GM18873 (cell line): Measurements from ENCODE around the gene SLC25A47.
"Not testable (repeated sequence)": the region's sequence is repeated elsewhere in the genome, so short reads cannot be mapped to it uniquely, and the experiment has no call there.

Experiments
- ATAC-seq: cut with Tn5 transposase; IDR thresholded peaks from one replicate; pipeline ENCODE4 v1.9.1; 2021; ENCODE audit warnings: mild to moderate bottlenecking, moderate library complexity, moderate number of reproducible peaks; ENCODE audit not compliant: unreplicated experiment, low FRiP score

Gene SLC25A47

DNA sequence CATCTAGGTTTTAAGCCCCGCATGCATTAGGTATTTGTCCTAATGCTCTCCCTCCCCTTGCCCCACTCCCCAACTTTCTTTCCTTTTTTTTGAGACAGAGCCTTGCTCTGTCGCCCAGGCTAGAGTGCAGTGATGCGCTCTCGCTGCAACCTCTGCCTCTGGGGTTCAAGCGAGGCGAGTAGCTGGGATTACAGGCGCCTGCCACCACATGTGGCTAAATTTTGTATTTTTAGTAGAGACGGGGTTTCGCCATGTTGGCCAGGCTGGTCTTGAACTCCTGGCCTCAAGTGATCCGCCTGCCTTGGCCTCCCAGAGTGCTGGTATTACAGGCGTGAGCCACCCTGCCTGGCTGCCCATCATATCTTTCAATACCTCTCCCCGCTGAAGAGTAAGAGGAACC, 19.7 kb downstream of the SLC25A47 start:
- ATAC-seq, result not testable (repeated sequence)

DNA sequence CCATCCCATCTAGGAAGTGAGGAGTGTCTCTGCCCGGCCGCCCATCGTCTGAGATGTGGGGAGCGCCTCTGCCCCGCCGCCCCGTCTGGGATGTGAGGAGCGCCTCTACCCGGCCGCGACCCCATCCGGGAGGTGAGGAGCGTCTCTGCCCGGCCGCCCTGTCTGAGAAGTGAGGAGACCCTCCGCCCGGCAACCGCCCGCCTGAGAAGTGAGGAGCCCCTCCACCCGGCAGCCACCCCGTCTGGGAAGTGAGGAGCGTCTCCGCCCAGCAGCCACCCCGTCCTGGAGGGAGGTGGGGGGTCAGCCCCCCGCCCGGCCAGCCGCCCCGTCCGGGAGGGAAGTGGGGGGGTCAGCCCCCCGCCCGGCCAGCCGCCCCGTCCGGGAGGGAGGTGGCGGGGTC, 21.5 kb downstream of the SLC25A47 start:
- ATAC-seq, result not testable (repeated sequence)

DNA sequence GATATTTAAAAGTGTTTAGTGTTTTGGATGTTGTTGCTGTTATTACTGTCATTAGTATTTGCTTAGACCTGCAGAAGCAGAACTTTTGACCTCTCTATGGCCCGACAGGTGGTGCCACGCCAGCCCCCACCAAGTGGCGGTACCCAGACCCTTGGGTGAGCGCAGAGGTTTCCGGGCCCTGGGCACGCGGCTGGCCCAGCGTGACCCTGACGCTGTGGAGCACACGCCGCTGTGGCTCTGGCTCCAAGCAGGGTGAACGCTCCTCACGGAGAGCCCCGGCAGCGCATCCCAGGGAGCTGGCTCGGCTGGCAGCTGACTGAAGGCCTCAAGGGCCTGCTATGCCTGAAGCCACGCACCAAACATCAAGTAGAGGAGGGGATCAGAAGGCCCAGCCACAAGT, 22.6 kb downstream of the SLC25A47 start:
- ATAC-seq, result no peak

DNA sequence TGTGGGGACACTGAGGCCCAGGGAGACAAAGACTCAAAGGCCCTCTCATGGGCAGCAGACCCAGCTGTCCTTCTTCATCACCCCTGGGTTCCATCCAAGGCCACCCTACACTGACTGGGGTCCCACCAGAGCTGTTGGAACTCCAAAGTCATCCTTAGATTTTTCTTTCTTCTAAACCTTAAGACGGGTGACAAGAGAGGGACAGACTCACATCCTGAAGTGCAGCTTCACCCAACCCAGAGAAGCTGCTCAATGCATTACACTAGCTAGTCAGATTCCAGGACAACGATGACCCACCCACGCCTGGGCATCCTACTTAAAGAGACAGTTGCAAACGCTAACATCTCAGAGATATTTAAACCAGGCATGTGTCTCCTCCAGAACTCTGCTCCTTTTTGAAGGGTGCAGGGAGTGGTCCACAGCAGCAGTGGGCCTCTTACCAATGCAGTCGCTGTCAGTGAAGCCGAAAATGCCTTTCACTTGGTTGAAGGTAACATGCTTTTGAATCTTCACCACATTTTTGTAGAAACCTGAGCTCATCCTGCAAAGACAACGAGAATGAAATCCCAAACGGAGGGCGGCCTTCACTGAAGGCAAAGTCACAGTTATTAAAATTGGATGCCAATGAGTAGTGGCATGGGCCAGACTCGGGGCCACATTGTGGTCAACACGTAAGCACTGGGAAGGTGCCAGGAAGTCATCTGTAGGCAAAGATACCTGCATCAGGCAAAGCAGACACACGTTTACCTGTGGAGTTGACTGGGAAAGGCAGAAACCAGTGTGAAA, 23.4 kb downstream of the SLC25A47 start:
- no peak for ATAC-seq

DNA sequence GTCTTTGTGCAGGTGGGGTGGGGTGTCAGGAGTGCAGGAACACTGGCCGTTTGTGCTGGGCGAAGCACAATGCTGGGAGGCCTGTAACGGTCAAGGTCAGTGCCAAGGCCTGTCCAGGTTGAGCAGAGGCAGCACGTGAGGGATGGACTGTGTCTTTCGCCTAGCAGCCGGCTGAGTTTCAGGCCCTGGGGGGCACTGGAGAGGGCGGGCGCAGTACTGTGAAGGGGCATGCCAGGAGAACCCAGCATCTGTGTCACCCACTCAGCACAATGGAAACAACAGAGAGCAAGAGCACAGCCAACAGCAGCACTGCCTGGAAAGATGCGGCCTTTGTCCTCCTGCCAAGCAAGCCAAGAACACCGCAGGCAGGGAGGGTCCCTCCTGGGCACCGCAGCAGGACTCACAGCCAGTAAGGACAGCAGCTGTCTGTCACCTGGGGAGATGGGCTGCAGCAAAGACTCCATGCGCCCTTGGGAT, 25.2 kb downstream of the SLC25A47 start:
- ATAC-seq, result no peak

DNA sequence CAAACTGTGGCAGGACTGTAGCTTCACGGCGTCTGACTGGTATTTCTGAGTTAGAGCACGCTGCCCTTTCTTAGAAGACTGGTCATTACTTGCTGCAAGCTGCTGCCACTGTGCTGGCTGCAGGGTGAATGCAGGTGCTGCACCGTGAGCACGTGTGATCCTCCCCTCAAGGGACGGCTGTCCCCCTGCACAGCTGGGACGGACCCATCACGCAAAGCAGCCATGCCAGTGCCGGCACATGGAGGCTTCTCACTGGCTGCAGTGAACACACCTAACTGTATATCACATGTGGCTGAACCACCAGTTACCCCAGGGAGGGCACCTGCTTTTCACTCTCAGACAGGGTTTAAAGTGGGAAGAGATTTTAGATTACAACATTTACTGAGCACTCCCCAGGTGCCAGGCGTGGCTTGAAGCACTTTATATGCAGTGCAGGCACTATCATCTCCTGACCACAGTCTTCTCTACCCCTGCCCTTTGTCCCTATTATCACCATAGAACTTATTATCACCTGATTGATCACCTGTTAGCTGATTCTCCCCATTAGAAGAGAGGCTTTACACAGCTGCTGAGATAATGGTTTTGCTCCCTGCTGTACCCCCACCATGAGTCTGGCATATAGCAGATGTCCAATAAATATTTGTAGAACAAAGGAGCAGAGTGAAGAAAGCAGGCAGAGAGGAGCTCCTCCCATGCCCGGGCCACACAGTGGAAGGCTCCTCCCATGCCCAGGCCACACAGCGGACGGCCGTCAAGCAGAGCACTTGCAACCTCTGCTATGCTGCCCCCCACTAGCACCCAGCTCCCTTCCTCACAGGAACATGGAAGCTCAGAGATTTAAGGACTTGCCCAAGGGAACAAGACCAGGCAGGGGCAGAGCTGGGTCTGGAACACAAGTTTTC, 25.9 kb downstream of the SLC25A47 start:
- ATAC-seq, result no peak

DNA sequence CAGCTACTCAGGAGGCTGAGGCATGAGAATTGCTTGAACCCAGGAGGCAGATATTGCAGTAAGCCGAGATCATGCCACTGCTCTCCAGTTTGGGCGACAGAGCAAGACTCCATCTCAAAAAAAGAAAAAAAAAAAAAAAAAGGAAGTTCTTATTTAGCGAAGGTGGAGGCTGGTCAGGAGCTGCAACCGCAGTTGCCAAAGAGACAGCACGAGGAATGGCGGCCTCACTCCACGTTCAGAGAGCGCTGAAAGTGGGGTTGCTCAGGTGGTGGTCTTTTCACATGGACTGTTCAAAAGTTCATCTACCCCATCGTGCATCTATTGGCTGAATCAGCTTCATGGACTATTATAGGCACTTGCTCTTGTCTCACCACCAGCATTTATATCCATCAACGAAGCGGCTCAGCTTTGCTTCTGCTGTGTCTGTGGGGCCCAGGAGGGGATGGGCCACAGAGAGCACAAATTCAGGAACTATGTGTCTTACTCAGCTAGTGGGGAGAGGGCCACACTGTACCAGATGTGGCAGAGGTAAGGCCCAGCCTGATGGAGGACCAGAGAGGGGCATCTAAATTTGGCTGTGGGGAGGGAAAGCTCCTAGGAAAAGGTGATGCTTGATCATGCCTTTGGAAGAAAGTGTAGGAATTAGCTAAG, 27.3 kb downstream of the SLC25A47 start:
- ATAC-seq, result no peak

DNA sequence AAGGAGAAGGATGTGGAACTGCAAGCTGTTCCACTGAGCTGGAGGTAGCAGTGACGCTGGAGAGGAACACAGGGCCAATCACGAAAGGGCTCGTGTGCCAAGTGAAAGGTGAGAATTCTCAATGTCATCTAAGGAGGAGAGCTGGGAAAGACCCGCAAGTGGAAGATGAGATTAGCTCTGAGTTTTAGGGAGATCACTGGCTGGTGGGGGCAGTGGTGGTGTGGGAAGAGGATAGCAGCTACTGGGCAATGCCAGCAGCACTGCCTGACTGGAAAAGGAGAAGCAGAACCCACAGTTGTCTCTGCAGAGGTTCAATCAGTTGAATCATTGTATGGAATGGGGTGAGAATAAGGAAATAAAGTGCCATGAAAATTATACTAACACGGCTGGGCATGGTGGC, 27.8 kb downstream of the SLC25A47 start:
- ATAC-seq, result no peak

DNA sequence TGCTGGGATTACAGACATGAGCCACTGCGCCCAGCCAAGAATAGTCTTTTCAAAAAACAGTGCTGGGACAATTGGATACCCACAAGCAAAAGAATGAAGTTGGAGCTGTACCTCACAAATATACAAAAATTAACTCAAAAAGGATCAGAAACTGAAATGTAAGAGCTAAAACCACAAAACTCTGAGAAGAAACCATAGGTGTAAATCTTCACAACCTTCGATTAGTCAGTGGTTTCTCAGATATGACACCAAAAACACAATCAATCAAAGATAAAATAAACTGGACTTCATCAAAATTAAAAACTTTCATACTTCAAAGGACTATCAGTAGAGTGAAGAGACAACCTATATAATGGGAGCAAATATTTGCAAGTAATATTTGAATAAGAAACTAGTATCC, 35.3 kb downstream of the SLC25A47 start:
- ATAC-seq, result no peak

DNA sequence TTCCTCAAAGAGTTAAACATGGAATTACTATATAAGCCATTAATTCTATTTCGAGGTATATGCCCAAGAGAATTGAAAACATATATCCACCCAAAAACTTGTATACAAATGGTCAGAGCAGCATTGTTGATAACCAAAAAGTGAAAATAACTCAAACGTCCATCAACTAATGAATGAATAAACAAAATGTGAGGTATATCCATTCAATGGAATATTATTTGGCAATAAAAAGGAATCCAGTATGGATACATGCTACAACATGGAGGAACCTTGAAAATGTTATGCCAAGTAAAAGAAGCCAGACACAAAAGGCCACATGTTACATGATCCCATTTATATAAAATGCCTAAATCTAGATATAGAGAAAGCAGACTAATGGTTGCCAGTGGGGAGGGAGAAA, 36.0 kb downstream of the SLC25A47 start:
- ATAC-seq, result no peak

DNA sequence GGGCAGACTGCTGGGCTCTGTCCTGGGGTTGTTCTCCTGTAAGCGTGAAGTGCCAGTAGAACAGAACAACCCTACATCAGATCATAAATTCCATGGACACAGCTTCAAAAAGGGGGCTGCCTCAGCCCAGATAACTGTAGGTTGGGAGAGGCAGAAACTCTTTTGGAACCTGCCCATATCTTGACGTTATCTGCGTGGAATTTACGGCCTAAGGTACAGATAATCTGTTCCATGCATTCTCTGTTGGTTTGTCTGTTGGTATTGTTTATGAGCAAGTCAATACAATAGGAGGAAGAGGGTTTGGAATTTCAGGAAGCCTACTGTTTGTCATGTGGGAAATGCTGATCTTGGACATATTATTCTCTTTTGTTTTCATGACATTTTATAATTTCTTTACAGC, 36.7 kb downstream of the SLC25A47 start:
- ATAC-seq, result no peak

DNA sequence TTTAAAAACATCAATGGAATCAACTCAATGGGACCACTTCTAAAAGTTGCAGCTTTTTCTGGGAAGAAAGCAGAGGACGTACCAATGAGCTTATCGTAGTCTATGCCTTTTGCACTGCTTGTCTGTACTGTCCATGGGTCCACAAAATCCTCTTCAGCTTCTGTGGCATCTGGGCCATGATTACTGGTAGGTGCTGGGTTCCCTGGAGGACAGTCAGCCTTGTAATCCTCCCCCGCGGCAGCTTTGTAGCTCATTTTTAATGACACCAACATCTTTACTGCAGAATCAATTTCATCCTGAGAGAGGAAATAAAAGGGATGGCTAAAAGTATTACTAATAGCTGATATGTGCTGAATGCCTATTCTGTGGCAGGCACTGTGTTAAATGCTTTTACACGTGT, 38.5 kb downstream of the SLC25A47 start:
- ATAC-seq, result no peak

DNA sequence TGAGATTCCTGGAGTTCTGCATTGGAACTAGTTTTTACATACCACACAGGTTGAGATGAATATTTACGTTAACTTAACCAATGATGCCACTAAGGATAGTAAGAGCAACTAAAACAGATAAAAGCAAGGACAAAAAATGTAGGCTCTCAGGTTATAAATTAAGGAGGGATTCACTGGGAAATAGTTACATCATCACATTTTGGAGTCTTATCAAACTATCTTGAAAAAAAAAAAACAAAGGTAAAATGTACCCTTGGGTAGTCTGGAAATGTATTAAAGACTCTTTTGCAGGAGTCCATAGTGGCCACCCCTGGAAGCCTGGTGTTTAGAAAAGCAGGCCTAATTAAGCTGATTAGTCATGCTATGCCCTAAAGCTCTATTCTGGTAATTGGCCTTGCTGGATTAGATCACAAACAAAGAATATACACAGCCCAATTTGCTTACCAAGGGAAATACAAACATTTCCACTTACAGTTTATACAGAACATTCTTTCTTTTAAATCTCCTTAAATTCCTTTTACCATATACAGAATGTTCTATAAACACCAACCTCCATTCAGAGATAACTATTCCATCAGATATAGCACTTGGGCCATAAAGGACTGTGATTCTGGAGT, 39.3 kb downstream of the SLC25A47 start:
- ATAC-seq, result no peak

DNA sequence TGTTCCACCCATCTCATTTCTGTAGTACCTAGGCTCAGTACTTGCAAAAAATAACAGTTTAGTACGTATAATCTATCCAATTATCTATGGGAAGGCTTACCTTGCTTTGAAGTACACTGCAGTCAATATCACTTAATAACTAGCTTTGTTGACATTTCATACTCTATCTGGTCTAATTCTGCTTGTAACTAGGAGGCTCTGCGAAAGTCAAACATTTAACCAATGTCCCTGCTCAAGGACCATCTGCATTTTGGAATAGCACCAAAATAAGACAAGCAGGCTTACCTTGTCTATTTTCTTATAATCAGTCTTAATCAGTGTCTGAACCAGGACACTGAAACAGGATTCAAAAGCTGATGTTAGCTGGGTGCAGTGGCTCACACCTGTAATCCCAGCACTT, 39.9 kb downstream of the SLC25A47 start:
- ATAC-seq, result no peak

DNA sequence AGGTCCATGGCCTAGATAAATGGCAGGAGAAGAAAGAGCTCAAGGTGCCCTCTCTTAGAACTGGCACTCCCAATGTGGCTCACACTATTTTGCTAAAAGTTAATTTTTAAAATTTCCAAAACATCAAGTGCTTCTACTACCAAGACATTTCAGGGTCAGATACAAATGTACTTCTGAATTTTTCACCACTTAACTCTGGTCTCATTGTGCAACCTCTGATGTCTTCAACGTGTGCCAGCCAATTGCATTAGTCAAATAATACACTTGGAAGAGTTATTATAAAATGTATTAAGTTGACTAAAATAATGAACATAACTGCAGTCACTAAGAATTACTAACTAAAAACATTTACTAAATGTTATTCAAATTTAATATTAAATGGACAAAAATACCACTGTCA, 41.3 kb downstream of the SLC25A47 start:
- ATAC-seq, result no peak

DNA sequence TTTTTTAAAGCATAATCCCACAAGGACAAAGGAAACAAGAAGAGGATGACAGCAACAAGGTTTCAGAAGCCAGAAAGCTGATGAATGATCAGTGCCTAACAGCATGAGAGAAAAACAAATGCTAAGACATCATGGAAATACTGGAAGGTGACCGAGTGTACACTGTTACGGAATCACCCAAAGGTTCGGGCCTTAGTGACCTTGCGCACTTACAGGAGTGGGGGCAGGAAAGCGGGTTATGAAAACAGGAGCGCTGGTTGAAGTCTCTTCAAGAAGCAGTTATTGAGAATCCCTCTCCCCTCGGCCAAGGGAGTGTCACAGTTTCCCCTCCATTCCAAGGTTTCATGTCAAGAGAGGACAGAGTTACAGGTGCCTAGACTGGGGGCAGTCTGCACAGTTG, 42.6 kb downstream of the SLC25A47 start:
- no peak for ATAC-seq

DNA sequence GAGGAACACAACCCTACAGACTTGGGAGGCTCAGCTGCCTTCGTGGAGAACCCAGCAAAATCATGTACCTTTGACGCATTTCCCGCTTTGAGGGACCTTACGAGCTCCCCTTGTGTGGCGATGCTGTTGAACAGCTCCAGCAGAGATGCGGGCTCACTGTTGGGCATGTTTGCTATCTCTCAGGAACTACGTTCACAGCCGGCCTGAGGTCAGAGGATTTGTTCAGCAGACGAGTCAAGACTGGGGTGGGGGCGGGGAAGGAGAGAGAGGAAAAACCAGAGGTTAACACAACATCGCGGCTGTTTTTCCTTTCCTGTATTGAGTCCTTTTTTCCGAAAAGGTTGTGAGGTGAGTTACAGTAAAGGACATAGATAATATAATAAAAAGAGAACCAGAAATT, 45.9 kb downstream of the SLC25A47 start:
- ATAC-seq, result no peak

DNA sequence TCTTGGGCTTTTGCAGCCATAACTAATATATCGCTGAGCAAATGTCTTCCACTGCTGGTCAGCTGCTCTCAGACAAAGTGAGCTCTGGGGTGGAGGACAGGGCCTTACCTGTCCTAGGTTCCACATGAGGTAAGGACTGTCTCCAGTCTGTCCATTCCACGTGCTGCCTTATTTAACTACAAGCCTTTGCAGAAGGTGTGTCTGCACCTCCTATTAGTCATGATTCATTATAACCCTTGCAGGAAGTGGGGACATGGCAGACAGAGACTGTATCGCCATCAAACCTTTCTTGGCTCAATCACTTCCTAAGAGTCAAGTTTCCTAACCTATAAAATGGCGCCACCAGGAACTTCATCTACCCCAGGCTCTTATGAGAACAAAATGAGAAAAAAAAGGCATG, 46.9 kb downstream of the SLC25A47 start:
- ATAC-seq, result no peak

DNA sequence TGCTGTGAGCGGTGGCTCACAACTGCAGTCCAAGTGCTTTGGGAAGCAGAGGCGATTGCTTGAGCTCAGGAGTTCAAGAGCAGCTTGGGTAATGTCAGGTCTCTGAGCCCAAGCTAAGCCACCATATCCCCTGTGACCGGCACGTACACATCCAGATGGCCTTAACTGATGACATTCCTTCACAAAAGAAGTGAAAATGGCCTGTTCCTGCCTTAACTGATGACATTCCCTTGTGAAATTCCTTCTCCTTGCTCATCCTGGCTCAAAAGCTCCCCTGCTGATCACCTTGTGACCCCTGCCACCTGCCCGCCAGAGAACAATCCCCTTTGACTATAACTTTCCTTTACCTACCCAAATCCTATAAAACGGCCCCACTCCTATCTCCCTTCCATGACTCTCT, 48.6 kb downstream of the SLC25A47 start:
- no peak for ATAC-seq

DNA sequence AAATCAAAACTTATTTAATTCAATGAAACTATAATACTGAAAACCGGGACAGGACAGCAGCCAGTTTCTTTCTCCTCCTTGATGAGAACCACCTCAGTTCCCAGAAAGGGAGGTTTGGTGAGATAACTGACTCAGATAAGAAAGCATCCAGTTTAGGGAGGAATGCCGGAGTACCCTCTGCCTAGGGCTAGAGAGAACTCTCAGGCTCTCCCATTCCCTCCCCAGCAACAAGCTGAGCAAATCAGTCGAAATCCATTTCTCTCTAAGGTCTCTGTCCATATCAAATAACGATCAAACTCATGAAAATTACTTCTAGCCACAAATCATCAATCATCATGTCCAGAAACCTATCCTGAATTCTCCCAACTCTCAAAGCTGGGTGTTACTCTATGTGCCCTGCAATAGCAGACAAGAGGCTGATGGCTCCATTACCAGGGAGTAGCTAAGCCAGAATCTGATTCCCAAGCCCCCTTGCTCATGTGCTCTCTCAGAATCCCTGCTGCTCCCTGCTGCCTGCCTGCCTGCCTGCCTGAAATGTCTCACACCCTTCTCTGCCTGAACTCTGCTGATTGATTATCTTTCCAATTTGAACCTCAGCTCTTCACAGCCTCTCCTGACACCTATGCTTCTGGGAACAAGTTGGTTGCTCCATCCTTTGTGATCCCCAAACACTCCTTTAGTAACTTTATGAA, 49.4 kb downstream of the SLC25A47 start:
- no peak for ATAC-seq
